HG02973 (cell line): ENCODE measurements around the gene IL3.
"Not testable (repeated sequence)": the region's sequence is repeated elsewhere in the genome, so short reads cannot be mapped to it uniquely, and the experiment has no call there.

Source experiments
- ATAC-seq: cut with Tn5 transposase; IDR thresholded peaks from one replicate; pipeline ENCODE4 v1.9.1; 2021; ENCODE audit warnings: moderate library complexity; ENCODE audit not compliant: unreplicated experiment

IL3 gene

GRCh38 chr5:132093271-132093670 is 32.8 kb downstream of the IL3 start:
- no peak for ATAC-seq

- no peak for ATAC-seq
Observed at GRCh38 chr5:132094393-132095076, 34.1 kb downstream of the IL3 start.

- ATAC-seq, result no peak
Observed at GRCh38 chr5:132095077-132095410, 34.6 kb downstream of the IL3 start.

GRCh38 chr5:132095424-132095972 is 35.0 kb downstream of the IL3 start:
- ATAC-seq, result no peak

GRCh38 chr5:132096904-132097303 is 36.4 kb downstream of the IL3 start:
- ATAC-seq, result no peak

- ATAC-seq, result no peak
Observed at GRCh38 chr5:132098151-132098594, 37.7 kb downstream of the IL3 start.

- no peak for ATAC-seq
Observed at GRCh38 chr5:132098621-132099020, 38.2 kb downstream of the IL3 start.

- ATAC-seq, result peak; percentile 49
Observed at GRCh38 chr5:132099076-132099748, 38.8 kb downstream of the IL3 start.

GRCh38 chr5:132099905-132100304 is 39.5 kb downstream of the IL3 start:
- ATAC-seq, result no peak

GRCh38 chr5:132100672-132101261 is 40.3 kb downstream of the IL3 start:
- ATAC-seq, result peak; percentile 20

GRCh38 chr5:132101385-132101880 is 41.0 kb downstream of the IL3 start:
- ATAC-seq, result no peak

- no peak for ATAC-seq
Observed at GRCh38 chr5:132102101-132102701, 41.7 kb downstream of the IL3 start.

GRCh38 chr5:132102944-132103331 is 42.5 kb downstream of the IL3 start:
- no peak for ATAC-seq

- peak; percentile 68 for ATAC-seq
Observed at GRCh38 chr5:132103332-132103951, 43.0 kb downstream of the IL3 start.

- ATAC-seq, result peak; percentile 6
Observed at GRCh38 chr5:132103969-132104391, 43.5 kb downstream of the IL3 start.

GRCh38 chr5:132104556-132104955 is 44.1 kb downstream of the IL3 start:
- no peak for ATAC-seq

GRCh38 chr5:132105688-132106087 is 45.2 kb downstream of the IL3 start:
- ATAC-seq, result no peak

- not testable (repeated sequence) for ATAC-seq
Observed at GRCh38 chr5:132108495-132108894, 48.0 kb downstream of the IL3 start.

- ATAC-seq, result not testable (repeated sequence)
Observed at GRCh38 chr5:132108957-132109356, 48.5 kb downstream of the IL3 start.

GRCh38 chr5:132109494-132110053 is 49.1 kb downstream of the IL3 start:
- no peak for ATAC-seq

GRCh38 chr5:132110195-132110594 is 49.7 kb downstream of the IL3 start:
- no peak for ATAC-seq
